OCI-LY7 (cell line): ENCODE results near the gene CMTM6. TPM values are rescaled to one million over a fixed set of nuclear protein-coding genes. Genes with fewer than 3 reads are reported as not detected.

Experiments
- BruUV-seq: library from RNA; stranded (reverse); fragments of 400-500 nt; replicated peaks from 2 replicates; lab custom pipeline; 2021; lab: Mats Ljungman, UMichigan
- CTCF ChIA-PET: fragments of 300-600 bp; sonication (Branson Sonifier 250); formaldehyde crosslinking; loops from one replicate; lab custom pipeline; 2022; ENCODE audit warnings: antibody characterized with exemption; ENCODE audit not compliant: unreplicated experiment; lab: Charles Lee
- POLR2A ChIA-PET: fragments of 300-600 bp; sonication (Branson Sonifier 250); formaldehyde crosslinking; loops from one replicate; lab custom pipeline; 2022; ENCODE audit warnings: antibody characterized with exemption; lab: Charles Lee
- DNase-seq: peaks from one replicate; pipeline ENCODE4 v3.0.0-alpha.2; 2015; ENCODE audit warnings: low spot score
- H2AFZ ChIP-seq: fragments of 200-600 bp; sonication (generic), shearing (Covaris generic); 2 replicates; pipeline ENCODE4 v1.6.1; 2014; ENCODE audit warnings: mild to moderate bottlenecking, antibody characterized with exemption, low read length, moderate library complexity
- H3K27ac ChIP-seq: fragments of 200-600 bp; sonication (generic); 2 replicates; pipeline ENCODE4 v1.5.1; 2014; ENCODE audit warnings: mixed run types, low read depth, mild to moderate bottlenecking, moderate library complexity, low read length, inconsistent platforms; ENCODE audit not compliant: poor library complexity, severe bottlenecking
- H3K36me3 ChIP-seq: fragments of 200-600 bp; sonication (generic); 2 replicates; pipeline ENCODE4 v1.6.1; 2014; ENCODE audit warnings: mild to moderate bottlenecking, antibody characterized with exemption, low read length, moderate library complexity, mixed read lengths; ENCODE audit not compliant: insufficient read depth
- H3K4me1 ChIP-seq: fragments of 200-600 bp; sonication (generic); 2 replicates; pipeline ENCODE4 v1.5.1; 2014; ENCODE audit warnings: mild to moderate bottlenecking, low read length; ENCODE audit not compliant: insufficient read depth, poor library complexity, severe bottlenecking
- H3K4me2 ChIP-seq: fragments of 200-600 bp; sonication (generic); 2 replicates; pipeline ENCODE4 v1.6.1; 2014; ENCODE audit warnings: mild to moderate bottlenecking, low read length
- H3K4me3 ChIP-seq: fragments of 200-600 bp; sonication (generic); 2 replicates; pipeline ENCODE4 v1.5.1; 2014; ENCODE audit warnings: mild to moderate bottlenecking, low read depth, low read length; ENCODE audit not compliant: poor library complexity, severe bottlenecking
- H3K79me2 ChIP-seq: fragments of 200-600 bp; sonication (generic); 2 replicates; pipeline ENCODE4 v1.6.1; 2016; ENCODE audit warnings: low read depth, mild to moderate bottlenecking, low read length, moderate library complexity, mixed read lengths; ENCODE audit not compliant: insufficient read depth
- H3K9me2 ChIP-seq: fragments of 200-600 bp; sonication (generic); 2 replicates; pipeline ENCODE4 v1.6.1; 2016; ENCODE audit warnings: mild to moderate bottlenecking, low read length, mixed read lengths; ENCODE audit not compliant: insufficient read depth
- H3K9me3 ChIP-seq: fragments of 200-600 bp; sonication (generic); 2 replicates; pipeline ENCODE4 v1.6.1; 2014; ENCODE audit warnings: mild to moderate bottlenecking, mixed run types, low read length, mixed read lengths
- H4K20me1 ChIP-seq: fragments of 200-600 bp; sonication (generic); 2 replicates; pipeline ENCODE4 v1.6.1; 2014; ENCODE audit warnings: mild to moderate bottlenecking, antibody characterized with exemption, low read length, moderate library complexity, mixed read lengths; ENCODE audit not compliant: insufficient read depth
- EZH2phosphoT487 ChIP-seq: fragments of 200-600 bp; sonication (generic); IDR thresholded peaks from 2 replicates; pipeline ENCODE4 v1.6.1; 2018; ENCODE audit warnings: low read depth, borderline replicate concordance, mild to moderate bottlenecking, mixed run types, antibody characterized with exemption, low read length, moderate library complexity, mixed read lengths
- intact Hi-C: fragments of 100-400 bp; cut with micrococcal nuclease; formaldehyde crosslinking; loops from one replicate; pipeline ENCODE4 v1.10.0; 2022; ENCODE audit not compliant: unreplicated experiment
- total RNA-seq, 2 experiments: library from RNA; depleted of rRNA in 1 of 2; stranded (reverse); fragments of >200 nt in 1 of 2; shearing (Covaris generic) in 1 of 2; gene quantifications; 2 replicates each; pipeline ENCODE4 v1.2.3, GENCODE V29; 2014 to 2022
- TF ChIP-seq, protein P1 (sequence below): fragments of 200-600 bp; sonication (generic); conservative IDR thresholded peaks from 2 replicates; pipeline ENCODE4 v1.5.1; 2014; ENCODE audit warnings: mild to moderate bottlenecking, antibody characterized with exemption, low read length, moderate library complexity, mixed read lengths

The CMTM6 gene
- total RNA-seq, 2 experiments from 2014 or later, result 26.2 to 36.0 TPM

DNA sequence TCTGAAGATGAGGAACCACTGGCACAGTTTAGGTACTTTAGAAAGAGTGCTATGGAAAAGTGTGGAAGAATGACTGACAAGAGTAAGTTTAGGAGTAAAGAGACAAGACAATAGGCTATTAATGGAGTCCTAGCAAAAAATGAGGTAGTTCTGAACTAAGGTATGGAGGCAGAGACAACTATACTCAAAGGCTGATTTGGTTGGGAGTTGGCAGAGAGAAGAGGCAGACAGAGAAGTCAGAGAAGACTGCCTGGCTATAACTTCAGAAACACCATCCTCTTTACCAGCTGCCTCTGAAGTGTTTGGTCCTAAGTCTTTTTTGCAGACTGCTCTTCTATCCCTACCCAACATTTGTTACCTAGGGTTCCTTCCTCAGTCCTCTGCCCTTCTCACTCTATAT lies 48.8 kb upstream of the CMTM6 start:
- H2AFZ ChIP-seq, result no peak overlapping the region
- H3K9me3 ChIP-seq, result no peaks in the 10 kb centered on the region
- H3K4me3 ChIP-seq, result no peak overlapping the region
- H3K9me2 ChIP-seq, result no peaks in the 10 kb centered on the region
- peaks cover 74% of the 10 kb centered on the region; the same call in 1 of the 2 replicates for H3K79me2 ChIP-seq
- H4K20me1 ChIP-seq, result peaks cover 25% of the 10 kb centered on the region
- POLR2A ChIA-PET, result interaction anchor here (1.0 to 1.2 kb wide), 2 partner anchors 18 to 19 kb away, joined by 3 to 5 read pairs; no protein-coding TSS in a partner anchor
- intact Hi-C loops, result no loop called here
- DNase-seq, result no peak
- BruUV-seq, result no TSS peak
- no peak overlapping the region for H3K27ac ChIP-seq
- H3K4me1 ChIP-seq, result peaks cover 10% of the 10 kb centered on the region
- H3K4me2 ChIP-seq, result no peak overlapping the region
- TF ChIP-seq, protein P1, sequence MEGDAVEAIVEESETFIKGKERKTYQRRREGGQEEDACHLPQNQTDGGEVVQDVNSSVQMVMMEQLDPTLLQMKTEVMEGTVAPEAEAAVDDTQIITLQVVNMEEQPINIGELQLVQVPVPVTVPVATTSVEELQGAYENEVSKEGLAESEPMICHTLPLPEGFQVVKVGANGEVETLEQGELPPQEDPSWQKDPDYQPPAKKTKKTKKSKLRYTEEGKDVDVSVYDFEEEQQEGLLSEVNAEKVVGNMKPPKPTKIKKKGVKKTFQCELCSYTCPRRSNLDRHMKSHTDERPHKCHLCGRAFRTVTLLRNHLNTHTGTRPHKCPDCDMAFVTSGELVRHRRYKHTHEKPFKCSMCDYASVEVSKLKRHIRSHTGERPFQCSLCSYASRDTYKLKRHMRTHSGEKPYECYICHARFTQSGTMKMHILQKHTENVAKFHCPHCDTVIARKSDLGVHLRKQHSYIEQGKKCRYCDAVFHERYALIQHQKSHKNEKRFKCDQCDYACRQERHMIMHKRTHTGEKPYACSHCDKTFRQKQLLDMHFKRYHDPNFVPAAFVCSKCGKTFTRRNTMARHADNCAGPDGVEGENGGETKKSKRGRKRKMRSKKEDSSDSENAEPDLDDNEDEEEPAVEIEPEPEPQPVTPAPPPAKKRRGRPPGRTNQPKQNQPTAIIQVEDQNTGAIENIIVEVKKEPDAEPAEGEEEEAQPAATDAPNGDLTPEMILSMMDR, result no peak
- TF ChIP-seq EZH2phosphoT487, result no peak
- peaks cover 13% of the 10 kb centered on the region; the same call in 1 of the 2 replicates for H3K36me3 ChIP-seq
- CTCF ChIA-PET, result no interaction called here

GRCh38 chr3:32551087-32551486 lies 48.4 kb upstream of the CMTM6 start:
- POLR2A ChIA-PET, result interaction anchor here (1.0 to 1.2 kb wide), 2 partner anchors 18 to 19 kb away, joined by 3 to 5 read pairs; no protein-coding TSS in a partner anchor
- H3K4me1 ChIP-seq, result peaks cover 10% of the 10 kb centered on the region
- H2AFZ ChIP-seq, result no peak overlapping the region
- H3K9me3 ChIP-seq, result no peaks in the 10 kb centered on the region
- H3K9me2 ChIP-seq, result no peaks in the 10 kb centered on the region
- intact Hi-C loops, result no loop called here
- CTCF ChIA-PET, result no interaction called here
- H4K20me1 ChIP-seq, result peaks cover 24% of the 10 kb centered on the region; the same call in 1 of the 2 replicates
- peaks cover 73% of the 10 kb centered on the region; the same call in 1 of the 2 replicates for H3K79me2 ChIP-seq
- H3K4me3 ChIP-seq, result no peak overlapping the region
- no peak for TF ChIP-seq EZH2phosphoT487
- TF ChIP-seq, protein P1, result no peak
- no peak overlapping the region for H3K27ac ChIP-seq
- no peak for DNase-seq
- peaks cover 9% of the 10 kb centered on the region; the same call in 1 of the 2 replicates for H3K36me3 ChIP-seq
- BruUV-seq, result no TSS peak
- no peak overlapping the region for H3K4me2 ChIP-seq

GRCh38 chr3:32545305-32545704 lies 42.7 kb upstream of the CMTM6 start:
- Histone ChIP-seq H2AFZ (no peak overlapping the region), H3K9me3 (no peaks in the 10 kb centered on the region), H3K9me2 (no peaks in the 10 kb centered on the region), H3K27ac (no peak overlapping the region), H3K4me2 (no peak overlapping the region), H3K4me3 (no peak overlapping the region), H4K20me1 (peaks cover 3% of the 10 kb centered on the region; the same call in 1 of the 2 replicates), H3K4me1 (no peaks in the 10 kb centered on the region), H3K79me2 (peaks cover 43% of the 10 kb centered on the region; the same call in 1 of the 2 replicates), H3K36me3 (peaks cover 43% of the 10 kb centered on the region)
- BruUV-seq, result no TSS peak
- ChIA-PET POLR2A (interaction anchor here (1.0 to 1.3 kb wide), 3 partner anchors 13 to 15 kb away, joined by 3 to 6 read pairs (median 5); no protein-coding TSS in a partner anchor), CTCF (no interaction called here)
- no peak for DNase-seq
- intact Hi-C loops, result no loop called here
- TF ChIP-seq, protein P1, result no peak
- no peak for TF ChIP-seq EZH2phosphoT487
